HAP-1 (cell line): Measurements from ENCODE around the gene FCN1.
"Not testable (repeated sequence)": the region's sequence is repeated elsewhere in the genome, so short reads cannot be mapped to it uniquely, and the experiment has no call there.

ENCODE experiments used
- DNase-seq, 2 experiments: peaks; one replicate each; pipeline ENCODE4 v3.0.0-alpha.2; 2016 to 2020; ENCODE audit warnings: low spot score in 2 of 2
- H3K27me3 ChIP-seq: fragments of 250-450 bp; sonication (Bioruptor Pico); 2 replicates; pipeline ENCODE4 v1.5.1; 2020; ENCODE audit warnings: low read depth, mild to moderate bottlenecking, moderate library complexity
- H3K36me3 ChIP-seq: fragments of 250-450 bp; sonication (Bioruptor Pico); replicated peaks from 2 replicates; pipeline ENCODE4 v1.5.1; 2020; ENCODE audit warnings: mild to moderate bottlenecking
- H3K4me1 ChIP-seq: fragments of 250-450 bp; sonication (Bioruptor Pico); 2 replicates; pipeline ENCODE4 v1.5.1; 2020; ENCODE audit warnings: mild to moderate bottlenecking
- H3K4me3 ChIP-seq: fragments of 250-450 bp; sonication (Bioruptor Pico); 2 replicates; pipeline ENCODE4 v1.5.1; 2020; ENCODE audit warnings: mild to moderate bottlenecking, moderate library complexity
- H3K9me3 ChIP-seq: fragments of 250-450 bp; sonication (Bioruptor Pico); 2 replicates; pipeline ENCODE4 v1.5.1; 2020; ENCODE audit warnings: mild to moderate bottlenecking, moderate library complexity
- in situ Hi-C: fragments of 300-500 bp; cut with MboI; formaldehyde crosslinking; loops from 3 replicates; pipeline ENCODE4 v1.14.3; 2020; ENCODE audit warnings: low sequenced_read_pairs, inconsistent platforms, mixed read lengths

FCN1 gene

DNA sequence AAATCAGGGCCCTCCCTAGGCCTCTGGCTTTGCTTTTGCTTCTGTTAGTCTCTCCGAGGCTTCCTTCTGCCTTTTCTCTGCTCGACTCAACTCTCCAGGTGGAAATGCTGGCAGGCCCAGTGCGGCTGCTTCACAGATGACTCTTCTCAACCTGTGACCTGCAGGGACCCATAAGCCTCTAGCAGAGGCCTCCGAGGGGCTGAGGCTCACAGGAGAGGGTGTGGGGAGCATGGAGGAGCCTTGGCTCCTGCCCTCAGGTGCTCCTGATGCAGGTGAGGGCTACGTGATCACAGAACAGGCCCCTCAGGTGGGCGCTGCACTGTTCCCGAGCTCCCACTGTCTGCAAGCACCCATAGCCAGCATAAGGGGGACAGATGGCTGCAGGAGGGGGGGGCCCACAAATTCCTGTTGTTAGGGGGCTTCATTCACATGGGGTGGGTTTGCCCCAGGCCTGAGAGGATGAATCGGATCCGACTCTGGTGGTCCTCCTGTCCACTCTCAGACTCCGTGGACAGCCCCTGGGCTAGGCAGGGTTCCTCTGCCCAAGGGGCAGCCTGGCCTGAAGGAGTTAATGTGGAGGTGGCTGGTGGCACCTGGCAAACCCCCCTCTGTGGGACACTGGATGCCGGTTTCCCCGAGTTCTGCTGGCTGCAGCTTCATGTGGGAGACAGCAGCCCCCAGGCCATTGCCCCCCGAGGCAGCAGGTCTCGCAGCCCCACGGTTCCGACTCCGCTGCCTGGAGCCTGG, 48.0 kb downstream of the FCN1 start:
- DNase-seq = no peak
- H3K4me1 ChIP-seq = no peaks in the 10 kb centered on the region
- H3K4me3 ChIP-seq = no peak overlapping the region
- in situ Hi-C loops = no loop called here
- no peaks in the 10 kb centered on the region for H3K9me3 ChIP-seq
- H3K27me3 ChIP-seq = no peaks in the 10 kb centered on the region
- no peaks in the 10 kb centered on the region for H3K36me3 ChIP-seq

DNA sequence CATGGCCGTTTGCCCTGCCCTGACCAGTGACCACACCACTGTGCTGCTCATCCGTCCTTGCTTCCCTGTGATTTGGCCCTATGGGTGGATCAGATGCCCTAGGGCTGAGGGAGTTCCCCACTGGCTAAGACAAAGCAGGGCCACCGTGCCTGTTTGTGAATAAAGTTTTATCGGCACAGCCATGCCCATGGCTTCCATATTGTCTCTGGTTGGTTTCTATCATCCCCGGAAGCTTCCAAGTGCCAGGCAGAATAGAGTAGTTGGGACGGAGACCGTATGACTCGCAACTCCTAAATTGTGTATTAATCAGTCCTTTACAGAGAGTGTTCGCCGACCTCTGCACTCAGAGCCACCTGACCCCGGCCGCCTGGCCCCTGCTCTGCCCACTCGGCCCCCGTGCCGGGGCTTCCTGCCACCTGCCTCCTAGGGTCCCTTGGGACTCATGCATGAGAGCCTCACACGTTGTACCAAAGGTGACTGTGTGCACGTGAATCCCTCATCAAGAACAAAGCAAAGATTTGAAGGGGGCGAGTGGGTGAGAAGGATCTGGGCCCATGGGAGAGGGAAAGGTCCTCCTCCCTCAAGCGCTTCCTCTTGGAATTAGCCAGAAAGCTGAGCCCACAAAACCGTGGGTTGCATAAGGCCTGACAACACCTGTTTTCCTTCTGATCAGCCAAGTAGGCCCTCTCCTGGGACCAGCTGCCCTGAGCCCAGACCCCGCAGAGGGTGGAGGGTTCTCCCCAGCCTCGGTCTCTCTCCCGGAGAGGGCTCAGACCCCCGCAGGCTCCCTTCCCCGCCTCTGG, 48.8 kb downstream of the FCN1 start:
- in situ Hi-C loops = no loop called here
- no peaks in the 10 kb centered on the region for H3K4me1 ChIP-seq
- no peaks in the 10 kb centered on the region for H3K36me3 ChIP-seq
- no peaks in the 10 kb centered on the region for H3K27me3 ChIP-seq
- no peak overlapping the region for H3K4me3 ChIP-seq
- no peak for DNase-seq
- H3K9me3 ChIP-seq = 0 out of 2 replicates have a peak, but pooled peaks cover 2% of the 10 kb centered on the region

DNA sequence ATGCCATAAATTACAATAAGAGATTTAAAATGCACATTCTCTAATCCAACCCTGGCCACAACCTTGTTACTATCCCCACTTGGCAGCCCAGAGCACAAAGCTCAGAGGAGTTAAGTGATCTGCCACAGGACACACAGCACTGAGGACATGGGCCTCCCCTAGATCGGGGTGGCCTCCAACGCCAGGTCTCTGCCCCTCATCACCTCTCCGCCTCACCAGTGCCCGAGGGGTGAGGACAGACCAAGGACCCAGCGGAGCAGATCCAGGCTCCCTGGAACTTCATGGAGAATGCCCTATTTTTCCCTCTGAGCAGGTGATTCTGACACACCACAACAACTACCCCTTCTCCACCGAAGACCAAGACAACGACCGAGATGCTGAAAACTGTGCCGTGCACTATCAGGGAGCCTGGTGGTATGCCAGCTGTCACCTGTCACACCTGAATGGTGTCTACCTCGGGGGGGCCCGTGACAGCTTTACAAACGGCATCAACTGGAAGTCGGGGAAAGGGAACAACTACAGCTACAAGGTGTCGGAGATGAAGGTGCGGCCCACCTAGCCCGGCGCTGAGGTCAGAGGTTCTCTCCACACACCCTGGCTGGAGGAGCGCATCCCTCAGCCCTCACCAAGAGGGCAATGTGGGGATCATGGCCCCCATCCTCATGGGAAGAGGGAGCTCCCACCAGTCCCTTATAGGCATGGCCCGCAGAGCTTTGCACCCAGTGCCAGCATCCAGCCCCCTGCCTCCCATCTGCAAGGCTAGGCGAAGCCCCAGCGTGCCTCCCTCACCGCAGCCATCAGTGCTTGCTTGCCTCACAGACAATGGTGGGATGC, 49.6 kb downstream of the FCN1 start:
- Histone ChIP-seq H3K4me3 (no peak overlapping the region), H3K4me1 (no peaks in the 10 kb centered on the region), H3K36me3 (no peaks in the 10 kb centered on the region), H3K9me3 (0 out of 2 replicates have a peak, but pooled peaks cover 2% of the 10 kb centered on the region), H3K27me3 (no peaks in the 10 kb centered on the region)
- no peak for DNase-seq
- in situ Hi-C loops = no loop called here

DNA sequence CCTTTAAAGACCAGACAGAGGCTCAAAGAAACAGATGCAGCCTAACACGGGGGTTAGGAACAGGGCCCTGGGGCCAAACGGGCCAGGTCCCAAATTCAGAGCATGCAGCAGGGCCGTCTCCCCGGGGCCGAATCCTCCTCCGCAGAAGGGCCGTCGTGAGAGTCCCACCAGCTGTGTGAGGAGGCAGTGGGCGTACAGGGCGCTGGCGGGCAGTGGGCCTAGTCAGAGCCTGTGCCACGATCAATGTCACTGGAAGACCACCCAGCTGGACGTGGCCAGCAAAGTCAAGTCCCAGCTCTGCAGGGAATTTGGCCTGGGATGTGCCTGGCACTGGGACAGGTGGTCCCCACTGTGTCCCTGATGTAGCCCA, 52.9 kb downstream of the FCN1 start:
- Histone ChIP-seq H3K9me3 (0 out of 2 replicates have a peak, but pooled peaks cover 2% of the 10 kb centered on the region), H3K4me1 (no peaks in the 10 kb centered on the region), H3K36me3 (no peaks in the 10 kb centered on the region), H3K4me3 (no peak overlapping the region), H3K27me3 (no peaks in the 10 kb centered on the region)
- no peak for DNase-seq
- in situ Hi-C loops = no loop called here

DNA sequence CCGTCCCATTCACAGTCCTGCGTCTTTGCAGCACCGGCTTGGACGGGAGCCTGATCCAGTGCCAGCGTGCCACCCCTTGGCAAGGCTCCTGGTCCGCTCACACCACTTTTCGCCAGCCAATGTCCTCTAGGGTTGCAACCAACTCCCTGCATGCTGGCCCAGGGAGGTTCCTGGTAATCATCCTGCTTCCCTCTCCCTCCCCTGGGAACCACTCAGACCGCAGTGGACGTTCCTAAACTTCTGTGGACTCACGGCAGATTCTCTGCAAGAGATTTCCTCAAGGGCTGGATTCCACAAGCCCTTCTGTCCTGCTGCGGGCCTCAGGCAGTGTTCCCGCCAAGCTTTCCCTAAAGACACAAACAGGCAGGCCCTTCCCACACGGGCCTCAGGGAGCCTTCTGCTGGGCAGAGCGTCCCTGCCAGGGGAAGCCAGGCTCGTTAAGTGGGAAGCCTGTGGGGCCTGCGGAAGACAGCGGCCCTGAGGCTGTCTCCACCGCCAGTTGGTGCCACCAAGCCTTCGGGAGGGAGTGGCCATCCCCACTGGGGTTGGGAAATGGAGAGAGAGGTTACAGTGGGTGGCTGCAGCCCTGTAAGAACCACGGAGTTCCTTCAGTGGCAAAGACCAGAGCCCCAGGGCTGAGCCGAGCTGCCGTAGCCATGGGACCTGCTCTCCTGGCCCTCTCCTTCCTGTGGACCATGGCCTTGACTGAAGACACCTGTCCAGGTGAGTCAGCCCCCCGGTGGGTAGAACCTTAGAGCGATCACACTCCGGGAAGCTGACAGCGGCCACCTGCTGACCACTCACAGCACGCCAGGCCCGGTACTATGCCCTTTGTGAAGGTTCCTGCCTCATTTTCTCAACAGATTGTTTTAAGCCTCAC, 53.5 kb downstream of the FCN1 start:
- Histone ChIP-seq H3K4me1 (no peaks in the 10 kb centered on the region), H3K36me3 (no peaks in the 10 kb centered on the region), H3K27me3 (no peaks in the 10 kb centered on the region), H3K9me3 (0 out of 2 replicates have a peak, but pooled peaks cover 2% of the 10 kb centered on the region), H3K4me3 (no peak overlapping the region)
- in situ Hi-C loops = no loop called here
- DNase-seq = no peak

DNA sequence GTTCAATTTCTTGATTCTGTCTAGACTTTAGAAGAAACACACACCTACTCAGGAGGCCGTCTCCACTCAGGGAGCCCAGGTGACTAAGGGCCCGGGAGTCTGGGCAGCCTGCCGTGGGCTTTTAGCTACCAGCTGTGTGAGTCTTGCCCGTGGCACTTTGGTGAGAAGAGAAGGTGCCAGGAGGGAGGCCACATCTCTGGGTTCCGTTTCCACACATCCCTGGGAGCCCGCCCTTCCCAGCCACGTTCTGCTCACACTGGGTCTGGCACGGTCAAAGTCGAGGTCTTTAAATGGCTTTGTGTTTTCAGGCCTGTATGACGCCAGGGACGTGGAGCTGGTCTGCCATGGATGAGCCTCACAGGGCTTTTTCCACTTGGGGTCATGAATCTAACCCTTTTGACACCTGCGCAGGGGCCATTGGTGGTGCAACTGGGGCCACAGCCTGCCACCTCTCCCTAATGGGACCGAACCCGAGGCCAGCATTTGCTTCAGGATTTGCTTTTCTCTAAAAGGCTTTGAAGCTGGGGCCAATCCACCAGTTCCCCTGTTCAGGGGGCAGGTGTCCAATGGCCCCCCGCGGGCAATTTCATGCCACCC, 54.3 kb downstream of the FCN1 start:
- DNase-seq = no peak
- in situ Hi-C loops = no loop called here
- no peaks in the 10 kb centered on the region for H3K36me3 ChIP-seq
- no peak overlapping the region for H3K4me3 ChIP-seq
- H3K9me3 ChIP-seq = 0 out of 2 replicates have a peak, but pooled peaks cover 2% of the 10 kb centered on the region
- no peaks in the 10 kb centered on the region for H3K4me1 ChIP-seq
- no peaks in the 10 kb centered on the region for H3K27me3 ChIP-seq

DNA sequence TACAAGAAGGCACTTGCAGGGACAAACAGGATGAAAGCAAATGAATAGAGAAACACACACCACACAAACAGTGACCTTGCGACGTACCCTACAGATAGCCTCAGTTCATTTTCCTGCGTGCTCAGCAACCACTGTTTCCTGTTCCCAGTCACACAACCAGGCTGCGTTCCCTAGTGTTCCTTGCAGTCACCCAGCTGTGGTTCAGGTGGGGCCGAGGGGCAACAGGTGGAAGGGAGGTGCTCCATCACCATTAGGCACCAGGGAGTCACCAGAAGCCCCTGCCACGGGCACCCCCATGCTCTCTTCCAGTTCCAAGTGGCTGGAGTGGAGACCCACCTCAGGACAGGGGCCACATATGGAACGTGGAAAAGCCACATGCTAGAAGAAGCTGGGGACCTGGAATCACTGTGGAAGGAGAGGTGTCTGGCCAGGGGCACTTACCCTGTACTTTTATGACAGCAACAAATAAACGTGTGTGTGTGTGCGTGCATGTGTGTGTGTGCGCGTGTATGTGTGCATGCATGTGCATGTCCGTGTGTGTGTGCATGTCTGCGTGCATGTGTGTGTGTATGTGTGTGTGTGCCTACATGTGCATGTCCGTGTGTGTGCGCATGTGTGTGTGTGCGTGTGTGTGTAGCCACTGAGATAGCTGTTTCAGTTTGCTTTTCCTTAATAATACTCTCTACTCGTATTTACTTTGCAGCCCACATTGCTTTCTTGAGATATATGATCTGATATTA, 55.9 kb downstream of the FCN1 start:
- H3K4me1 ChIP-seq = no peaks in the 10 kb centered on the region
- H3K9me3 ChIP-seq = 0 out of 2 replicates have a peak, but pooled peaks cover 2% of the 10 kb centered on the region
- no peak overlapping the region for H3K4me3 ChIP-seq
- in situ Hi-C loops = no loop called here
- no peaks in the 10 kb centered on the region for H3K36me3 ChIP-seq
- no peak for DNase-seq
- no peaks in the 10 kb centered on the region for H3K27me3 ChIP-seq

DNA sequence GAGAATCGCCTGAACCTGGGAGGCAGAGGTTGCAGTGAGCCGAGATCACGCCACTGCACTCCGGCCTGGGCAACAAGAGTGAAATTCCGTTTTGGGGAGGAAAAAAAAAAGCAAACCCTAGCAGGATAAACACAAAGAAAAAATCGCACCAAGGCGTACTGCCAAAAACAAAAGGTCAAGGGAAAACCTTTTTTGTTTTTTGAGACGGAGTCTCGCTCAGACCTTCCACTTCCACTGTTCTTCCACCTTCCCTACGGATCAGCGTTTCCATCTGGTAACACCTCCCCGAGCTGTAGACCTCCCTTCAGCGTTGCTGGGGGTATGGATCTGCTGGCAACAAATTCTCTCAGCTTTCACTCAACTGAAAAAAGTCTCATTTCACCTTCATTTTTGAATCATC, 57.2 kb downstream of the FCN1 start:
- Histone ChIP-seq H3K4me1 (no peaks in the 10 kb centered on the region), H3K36me3 (no peaks in the 10 kb centered on the region), H3K4me3 (no peak overlapping the region), H3K27me3 (no peaks in the 10 kb centered on the region), H3K9me3 (0 out of 2 replicates have a peak, but pooled peaks cover 2% of the 10 kb centered on the region)
- in situ Hi-C loops = no loop called here
- DNase-seq = no peak

DNA sequence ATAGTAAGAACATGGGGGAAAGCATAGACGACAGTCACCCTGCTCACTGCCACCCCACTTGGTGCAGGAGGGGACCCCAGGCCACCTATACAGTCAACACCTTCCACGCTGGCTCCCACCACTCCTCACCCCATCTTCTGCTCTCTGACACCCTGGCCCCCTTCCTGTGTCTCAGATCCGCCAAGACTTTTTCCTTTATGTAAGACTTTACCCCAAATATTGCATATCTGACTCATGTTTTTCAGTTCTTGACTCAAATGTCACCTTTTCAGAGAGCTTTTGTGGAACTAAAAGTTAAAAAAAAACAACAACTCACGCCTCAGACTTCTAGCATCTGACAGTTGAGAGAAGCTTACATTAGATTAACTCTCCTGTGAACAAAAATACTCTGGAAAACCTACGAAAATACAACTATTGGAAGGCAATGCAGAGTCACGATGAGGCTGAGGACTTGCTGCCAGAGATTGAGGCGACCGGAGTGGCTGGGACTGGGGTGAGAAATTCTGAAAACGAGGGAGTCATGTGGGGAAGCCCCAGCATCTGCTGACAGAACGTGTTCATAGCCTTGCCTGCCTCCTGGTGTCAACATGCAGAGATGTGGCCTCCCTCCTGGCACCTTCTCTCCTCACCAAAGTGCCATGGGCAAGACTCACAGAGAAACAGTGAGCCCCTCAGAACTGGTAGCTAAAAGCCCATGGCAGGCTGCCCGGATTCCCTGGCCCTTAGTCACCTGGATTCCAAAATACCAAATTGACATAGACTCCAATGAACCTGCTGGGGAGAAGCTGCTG, 59.5 kb downstream of the FCN1 start:
- Histone ChIP-seq H3K4me3 (no peak overlapping the region), H3K36me3 (no peaks in the 10 kb centered on the region), H3K9me3 (no peaks in the 10 kb centered on the region), H3K4me1 (no peaks in the 10 kb centered on the region), H3K27me3 (no peaks in the 10 kb centered on the region)
- in situ Hi-C loops = no loop called here
- DNase-seq = no peak

DNA sequence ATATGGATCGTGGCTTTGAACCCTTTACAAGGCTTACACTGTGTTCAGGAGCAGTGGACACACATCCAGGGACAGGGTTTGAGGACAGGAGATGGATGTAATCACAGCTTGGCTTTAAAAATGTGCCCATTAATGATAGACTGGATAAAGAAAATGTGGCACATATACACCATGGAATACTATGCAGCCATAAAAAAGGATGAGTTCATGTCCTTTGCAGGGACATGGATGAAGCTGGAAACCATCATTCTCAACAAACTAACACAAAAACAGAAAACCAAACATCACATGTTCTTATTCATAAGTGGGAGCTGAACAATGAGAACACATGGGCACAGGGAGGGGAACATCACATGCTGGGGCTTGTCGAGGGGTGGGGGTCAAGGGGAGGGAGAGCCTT, 60.3 kb downstream of the FCN1 start:
- H3K9me3 ChIP-seq, H3K36me3 ChIP-seq, in situ Hi-C loops, H3K27me3 ChIP-seq, DNase-seq, H3K4me3 ChIP-seq, H3K4me1 ChIP-seq: not testable (repeated sequence)

DNA sequence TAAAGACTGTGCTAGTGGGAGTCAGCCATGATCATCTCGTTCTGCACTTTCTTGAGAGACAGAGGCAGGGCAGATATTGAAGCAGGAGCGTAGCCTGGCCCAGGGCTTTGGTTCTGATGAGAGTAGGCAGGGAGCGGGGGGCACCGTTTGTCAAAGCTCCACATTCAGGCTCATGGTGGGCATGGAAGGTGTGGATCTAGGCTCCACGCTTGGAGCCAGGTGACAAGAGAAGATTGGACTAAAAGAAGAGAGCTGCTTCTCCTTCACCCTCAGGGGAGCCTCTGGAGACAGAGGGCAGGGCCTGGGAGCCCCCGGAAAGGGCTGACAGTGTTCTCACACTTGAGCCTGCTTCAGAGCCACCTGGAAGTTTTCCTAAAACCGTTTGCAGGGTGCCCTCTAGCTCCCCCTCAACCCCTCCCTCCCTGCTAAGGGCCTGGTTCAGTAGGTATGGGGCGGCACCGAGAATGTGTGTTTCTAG, 61.8 kb downstream of the FCN1 start:
- Histone ChIP-seq H3K36me3 (no peaks in the 10 kb centered on the region), H3K9me3 (no peaks in the 10 kb centered on the region), H3K27me3 (no peaks in the 10 kb centered on the region), H3K4me1 (no peaks in the 10 kb centered on the region), H3K4me3 (no peak overlapping the region)
- no peak for DNase-seq
- in situ Hi-C loops = no loop called here
